ENCODE measurements around the gene MYOG.

- TF ChIP-seq CTCF (conservative IDR thresholded peaks at IDR 0.05) (no peak), ZFX (IDR thresholded peaks at IDR 0.05) (no peak)
Observed at GRCh38 chr1:203058676-203058935, 27.2 kb downstream of the MYOG start.
